Endothelial cell of umbilical vein (primary cell): ENCODE measurements around the gene GALNT9.

ENCODE experiments used
- EZH2 ChIP-seq: IDR thresholded peaks from 2 replicates; pipeline ENCODE4 v1.6.1; 2012; ENCODE audit warnings: borderline replicate concordance, low read depth, mild to moderate bottlenecking, moderate library complexity, low read length, inconsistent platforms; ENCODE audit not compliant: severe bottlenecking
- FOS ChIP-seq: IDR thresholded peaks from 2 replicates; pipeline ENCODE4 v1.6.1; 2011; ENCODE audit warnings: mild to moderate bottlenecking, low read length, moderate library complexity, borderline replicate concordance; ENCODE audit not compliant: insufficient read depth
- JUN ChIP-seq: IDR thresholded peaks from 2 replicates; pipeline ENCODE4 v1.6.1; 2011; ENCODE audit warnings: borderline replicate concordance, low read depth; ENCODE audit not compliant: insufficient read length, insufficient read depth
- POLR2A ChIP-seq: IDR thresholded peaks from 2 replicates; pipeline ENCODE4 v1.6.1; 2012; ENCODE audit warnings: low read depth, mild to moderate bottlenecking, control low read depth, low read length
- TF ChIP-seq, protein P1 (sequence below), 2 donors: IDR thresholded peaks; 1 replicate in 1 of 2; 2 replicates in 1 of 2; pipeline ENCODE4 v1.5.1; 2011; ENCODE audit warnings: low read length in 2 of 2, mild to moderate bottlenecking in 2 of 2, moderate library complexity in 2 of 2, control low read depth in 1 of 2, inconsistent platforms in 1 of 2, low read depth in 1 of 2; ENCODE audit not compliant: insufficient read depth in 1 of 2; ENCODE audit errors: extremely low read depth in 1 of 2
- TF ChIP-seq, protein P2 (sequence below): IDR thresholded peaks from 2 replicates; pipeline ENCODE4 v1.6.1; 2011; ENCODE audit not compliant: insufficient read depth, insufficient read length

DNA sequence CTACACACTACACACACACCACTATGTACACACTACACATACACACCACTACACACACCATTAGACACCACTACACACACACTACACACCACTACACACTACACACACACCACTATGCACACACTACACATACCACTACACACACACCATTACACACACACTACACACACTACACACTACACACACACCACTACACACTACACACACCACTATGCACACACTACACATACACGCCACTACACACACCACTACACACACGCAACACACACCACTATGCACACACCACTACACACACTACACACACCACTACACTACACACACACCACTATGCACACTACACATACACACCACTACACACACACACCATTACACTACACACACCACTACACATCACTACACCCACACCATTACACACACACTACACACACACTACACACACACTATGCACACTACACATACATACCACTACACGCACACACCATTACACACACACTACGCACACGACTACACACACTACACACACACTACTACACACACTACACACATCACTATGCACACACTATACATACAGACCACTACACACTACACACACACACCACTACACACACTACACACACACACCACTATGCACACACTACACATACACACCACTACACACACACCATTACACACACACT, 171.5 kb downstream of the GALNT9 start:
- TF ChIP-seq FOS (no peak), EZH2 (no peak), POLR2A (no peak), JUN (no peak)
- TF ChIP-seq, protein P1, sequence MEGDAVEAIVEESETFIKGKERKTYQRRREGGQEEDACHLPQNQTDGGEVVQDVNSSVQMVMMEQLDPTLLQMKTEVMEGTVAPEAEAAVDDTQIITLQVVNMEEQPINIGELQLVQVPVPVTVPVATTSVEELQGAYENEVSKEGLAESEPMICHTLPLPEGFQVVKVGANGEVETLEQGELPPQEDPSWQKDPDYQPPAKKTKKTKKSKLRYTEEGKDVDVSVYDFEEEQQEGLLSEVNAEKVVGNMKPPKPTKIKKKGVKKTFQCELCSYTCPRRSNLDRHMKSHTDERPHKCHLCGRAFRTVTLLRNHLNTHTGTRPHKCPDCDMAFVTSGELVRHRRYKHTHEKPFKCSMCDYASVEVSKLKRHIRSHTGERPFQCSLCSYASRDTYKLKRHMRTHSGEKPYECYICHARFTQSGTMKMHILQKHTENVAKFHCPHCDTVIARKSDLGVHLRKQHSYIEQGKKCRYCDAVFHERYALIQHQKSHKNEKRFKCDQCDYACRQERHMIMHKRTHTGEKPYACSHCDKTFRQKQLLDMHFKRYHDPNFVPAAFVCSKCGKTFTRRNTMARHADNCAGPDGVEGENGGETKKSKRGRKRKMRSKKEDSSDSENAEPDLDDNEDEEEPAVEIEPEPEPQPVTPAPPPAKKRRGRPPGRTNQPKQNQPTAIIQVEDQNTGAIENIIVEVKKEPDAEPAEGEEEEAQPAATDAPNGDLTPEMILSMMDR (IDR thresholded peaks at IDR 0.05; ENCODE audit: extremely low read depth in 1 of 2, insufficient read depth in 1 of 2, low read depth in 1 of 2, low read length in 2 of 2) = no peak
- TF ChIP-seq, protein P2, sequence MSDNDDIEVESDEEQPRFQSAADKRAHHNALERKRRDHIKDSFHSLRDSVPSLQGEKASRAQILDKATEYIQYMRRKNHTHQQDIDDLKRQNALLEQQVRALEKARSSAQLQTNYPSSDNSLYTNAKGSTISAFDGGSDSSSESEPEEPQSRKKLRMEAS = no peak
